ENCODE measurements around the gene P3H1.

The P3H1 gene

GRCh38 chr1:42748461-42749410 lies 18.1 kb downstream of the P3H1 start:
- peaks cover 9% of the 10 kb centered on the region for H3K36me3 ChIP-seq
- no peaks in the 10 kb centered on the region for H3K9me3 ChIP-seq
- H3K27me3 ChIP-seq = no peaks in the 10 kb centered on the region
- TF ChIP-seq CTCF (IDR thresholded peaks at IDR 0.05; ENCODE audit: low read depth, low read length) = no peak
- H3K4me1 ChIP-seq = no peaks in the 10 kb centered on the region
- H3K4me3 ChIP-seq (ENCODE audit: low read depth, low read length) = no peak overlapping the region
- no peak for DNase-seq

- H3K4me1 ChIP-seq = no peaks in the 10 kb centered on the region
- H3K27me3 ChIP-seq = no peaks in the 10 kb centered on the region
- peaks cover 9% of the 10 kb centered on the region for H3K36me3 ChIP-seq
- no peak for DNase-seq
- no peak for TF ChIP-seq CTCF (IDR thresholded peaks at IDR 0.05; ENCODE audit: low read depth, low read length)
- no peaks in the 10 kb centered on the region for H3K9me3 ChIP-seq
- H3K4me3 ChIP-seq (ENCODE audit: low read depth, low read length) = no peak overlapping the region
These were observed 18.8 kb downstream of the P3H1 start for GRCh38 chr1:42748021-42748420.

GRCh38 chr1:42747125-42747524 lies 19.7 kb downstream of the P3H1 start:
- no peaks in the 10 kb centered on the region for H3K9me3 ChIP-seq
- H3K36me3 ChIP-seq = peaks cover 8% of the 10 kb centered on the region
- no peaks in the 10 kb centered on the region for H3K27me3 ChIP-seq
- TF ChIP-seq CTCF (IDR thresholded peaks at IDR 0.05; ENCODE audit: low read depth, low read length) = peak; percentile 73
- no peak overlapping the region for H3K4me3 ChIP-seq (ENCODE audit: low read depth, low read length)
- DNase-seq = peak; percentile 67
- no peaks in the 10 kb centered on the region for H3K4me1 ChIP-seq

GRCh38 chr1:42746436-42747105 lies 20.3 kb downstream of the P3H1 start:
- no peak for TF ChIP-seq CTCF (IDR thresholded peaks at IDR 0.05; ENCODE audit: low read depth, low read length)
- Histone ChIP-seq H3K4me1 (no peaks in the 10 kb centered on the region), H3K4me3 (ENCODE audit: low read depth, low read length) (no peak overlapping the region), H3K27me3 (no peaks in the 10 kb centered on the region), H3K9me3 (no peaks in the 10 kb centered on the region), H3K36me3 (peaks cover 6% of the 10 kb centered on the region; the same call in 1 of the 2 replicates)
- DNase-seq = no peak

GRCh38 chr1:42745851-42746250 lies 21.0 kb downstream of the P3H1 start:
- DNase-seq = no peak
- peaks cover 6% of the 10 kb centered on the region; the same call in 1 of the 2 replicates for H3K36me3 ChIP-seq
- no peaks in the 10 kb centered on the region for H3K4me1 ChIP-seq
- H3K9me3 ChIP-seq = no peaks in the 10 kb centered on the region
- H3K27me3 ChIP-seq = no peaks in the 10 kb centered on the region
- no peak for TF ChIP-seq CTCF (IDR thresholded peaks at IDR 0.05; ENCODE audit: low read depth, low read length)
- H3K4me3 ChIP-seq (ENCODE audit: low read depth, low read length) = no peak overlapping the region

GRCh38 chr1:42744148-42744413 lies 22.7 kb downstream of the P3H1 start:
- H3K36me3 ChIP-seq = peaks cover 4% of the 10 kb centered on the region; the same call in 1 of the 2 replicates
- H3K4me1 ChIP-seq = no peaks in the 10 kb centered on the region
- no peak overlapping the region for H3K4me3 ChIP-seq (ENCODE audit: low read depth, low read length)
- no peaks in the 10 kb centered on the region for H3K9me3 ChIP-seq
- DNase-seq = no peak
- TF ChIP-seq CTCF (IDR thresholded peaks at IDR 0.05; ENCODE audit: low read depth, low read length) = no peak
- no peaks in the 10 kb centered on the region for H3K27me3 ChIP-seq
